Ascending aorta (tissue), 2 donors: Measurements from ENCODE around the gene G6PC3. TPM values are rescaled to one million over a fixed set of nuclear protein-coding genes. Genes with fewer than 3 reads are reported as not detected.

Source experiments
- DNase-seq, 2 donors: peaks; one replicate each; pipeline ENCODE4 v3.0.0-alpha.2; 2019; ENCODE audit warnings: low spot score in 2 of 2
- H3K27ac ChIP-seq, 2 donors: fragments of 200-600 bp; sonication (generic); one replicate each; pipeline ENCODE4 v1.5.1; 2016 to 2017; ENCODE audit warnings: mild to moderate bottlenecking in 1 of 2
- H3K27me3 ChIP-seq: fragments of 200-600 bp; sonication (generic); one replicate; pipeline ENCODE4 v1.5.1; 2017
- H3K36me3 ChIP-seq, 2 donors: fragments of 200-600 bp; sonication (generic); one replicate each; pipeline ENCODE4 v1.5.1; 2016
- H3K4me1 ChIP-seq, 2 donors: fragments of 200-600 bp; sonication (generic); one replicate each; pipeline ENCODE4 v1.5.1; 2016 to 2017; ENCODE audit warnings: mild to moderate bottlenecking in 1 of 2
- H3K4me3 ChIP-seq, 2 donors: fragments of 200-600 bp; sonication (generic); one replicate each; pipeline ENCODE4 v1.5.1; 2016 to 2017; ENCODE audit warnings: mild to moderate bottlenecking in 1 of 2
- H3K9me3 ChIP-seq, 2 donors: fragments of 200-600 bp; sonication (generic); one replicate each; pipeline ENCODE4 v1.5.1; 2016
- intact Hi-C: fragments of 100-400 bp; cut with DNase I; formaldehyde crosslinking; loops from one replicate; pipeline ENCODE4 v1.15.1; 2023
- total RNA-seq: library from RNA; depleted of rRNA; stranded (reverse); fragments of >200 nt; gene quantifications from one replicate; pipeline ENCODE4 v1.1.0, GENCODE V29; 2016
- TF ChIP-seq, protein P1 (sequence below), 3 experiments: fragments of 200-600 bp in 2 of 3; fragments of 450-650 bp in 1 of 3; sonication (generic) in 2 of 3; IDR thresholded peaks; one replicate each; pipeline ENCODE4 v1.5.1; 2016 to 2019; ENCODE audit warnings: antibody characterized with exemption in 3 of 3, mild to moderate bottlenecking in 1 of 3, moderate library complexity in 1 of 3

G6PC3 gene
- total RNA-seq, 1 donor from 2014 or later, result 111 TPM

- H3K36me3 ChIP-seq, result peaks cover 44 to 48% of the 10 kb centered on the region in 2 donors
- intact Hi-C loops, result no loop called here
- DNase-seq, result no peak
- H3K4me1 ChIP-seq, result no peaks in the 10 kb centered on the region
- TF ChIP-seq, protein P1, sequence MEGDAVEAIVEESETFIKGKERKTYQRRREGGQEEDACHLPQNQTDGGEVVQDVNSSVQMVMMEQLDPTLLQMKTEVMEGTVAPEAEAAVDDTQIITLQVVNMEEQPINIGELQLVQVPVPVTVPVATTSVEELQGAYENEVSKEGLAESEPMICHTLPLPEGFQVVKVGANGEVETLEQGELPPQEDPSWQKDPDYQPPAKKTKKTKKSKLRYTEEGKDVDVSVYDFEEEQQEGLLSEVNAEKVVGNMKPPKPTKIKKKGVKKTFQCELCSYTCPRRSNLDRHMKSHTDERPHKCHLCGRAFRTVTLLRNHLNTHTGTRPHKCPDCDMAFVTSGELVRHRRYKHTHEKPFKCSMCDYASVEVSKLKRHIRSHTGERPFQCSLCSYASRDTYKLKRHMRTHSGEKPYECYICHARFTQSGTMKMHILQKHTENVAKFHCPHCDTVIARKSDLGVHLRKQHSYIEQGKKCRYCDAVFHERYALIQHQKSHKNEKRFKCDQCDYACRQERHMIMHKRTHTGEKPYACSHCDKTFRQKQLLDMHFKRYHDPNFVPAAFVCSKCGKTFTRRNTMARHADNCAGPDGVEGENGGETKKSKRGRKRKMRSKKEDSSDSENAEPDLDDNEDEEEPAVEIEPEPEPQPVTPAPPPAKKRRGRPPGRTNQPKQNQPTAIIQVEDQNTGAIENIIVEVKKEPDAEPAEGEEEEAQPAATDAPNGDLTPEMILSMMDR (IDR thresholded peaks at IDR 0.05), result no peak
- H3K4me3 ChIP-seq, result no peak overlapping the region
- no peak overlapping the region for H3K27ac ChIP-seq
- H3K27me3 ChIP-seq, result no peaks in the 10 kb centered on the region
- H3K9me3 ChIP-seq, result no peaks in the 10 kb centered on the region
These were observed 21.1 kb upstream of the G6PC3 start for GRCh38 chr17:44049294-44050060.

DNA sequence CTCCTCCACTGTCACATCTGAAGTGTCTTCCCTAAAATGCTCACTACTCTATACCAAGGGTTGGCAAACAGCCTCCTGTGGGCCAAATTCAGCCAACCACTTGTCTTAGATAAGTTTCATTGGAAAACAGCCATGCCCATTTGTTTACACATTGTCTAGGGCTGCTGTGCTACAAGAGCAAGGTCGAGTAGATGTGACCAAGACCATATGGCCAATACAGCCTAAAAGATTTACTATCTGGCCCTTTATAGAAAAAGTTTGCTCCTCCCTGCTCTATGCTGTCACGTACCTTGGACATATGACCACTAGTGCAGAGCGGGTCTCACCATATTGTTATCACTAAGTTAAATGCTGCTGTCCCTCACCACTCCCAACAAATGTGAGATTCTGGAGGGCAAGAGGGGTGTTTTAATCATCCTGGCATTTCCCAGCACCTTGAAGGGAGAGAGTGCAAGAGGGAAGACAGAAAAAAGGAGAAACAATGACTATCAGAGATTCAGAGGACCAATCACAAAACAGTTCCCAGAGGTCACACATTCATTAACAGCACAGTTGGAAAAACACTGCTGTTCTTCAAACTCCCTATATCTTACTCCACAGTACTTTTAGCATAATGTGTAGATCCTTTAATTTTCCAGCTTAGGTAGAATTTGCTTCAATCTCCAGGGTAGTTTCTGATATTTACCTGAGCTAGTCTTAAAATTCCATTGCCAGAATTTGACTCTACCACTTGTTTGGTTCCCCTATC, 17.2 kb upstream of the G6PC3 start:
- Histone ChIP-seq H3K4me3 (no peak overlapping the region), H3K27me3 (no peaks in the 10 kb centered on the region), H3K4me1 (no peaks in the 10 kb centered on the region), H3K36me3 (peaks cover 43 to 45% of the 10 kb centered on the region in 2 donors), H3K27ac (no peak overlapping the region), H3K9me3 (no peaks in the 10 kb centered on the region)
- intact Hi-C loops, result no loop called here
- TF ChIP-seq, protein P1 (IDR thresholded peaks at IDR 0.05), result no peak
- no peak for DNase-seq

- Histone ChIP-seq H3K36me3 (peaks cover 7 to 41% of the 10 kb centered on the region in 2 donors), H3K4me1 (no peaks in the 10 kb centered on the region), H3K9me3 (no peaks in the 10 kb centered on the region), H3K4me3 (no peak overlapping the region), H3K27ac (no peak overlapping the region), H3K27me3 (no peaks in the 10 kb centered on the region)
- TF ChIP-seq, protein P1 (IDR thresholded peaks at IDR 0.05), result no peak
- DNase-seq, result no peak
- intact Hi-C loops, result no loop called here
These were observed 11.2 kb upstream of the G6PC3 start for GRCh38 chr17:44059101-44059892.

GRCh38 chr17:44061446-44061845, 9.1 kb upstream of the G6PC3 start:
- Histone ChIP-seq H3K27ac (no peak overlapping the region), H3K27me3 (no peaks in the 10 kb centered on the region), H3K4me3 (no peak overlapping the region), H3K4me1 (peaks cover 0 to 5% of the 10 kb centered on the region in 2 donors), H3K36me3 (peaks cover 7 to 41% of the 10 kb centered on the region in 2 donors), H3K9me3 (no peaks in the 10 kb centered on the region)
- TF ChIP-seq, protein P1 (IDR thresholded peaks at IDR 0.05), result no peak
- intact Hi-C loops, result no loop called here
- DNase-seq, result no peak

DNA sequence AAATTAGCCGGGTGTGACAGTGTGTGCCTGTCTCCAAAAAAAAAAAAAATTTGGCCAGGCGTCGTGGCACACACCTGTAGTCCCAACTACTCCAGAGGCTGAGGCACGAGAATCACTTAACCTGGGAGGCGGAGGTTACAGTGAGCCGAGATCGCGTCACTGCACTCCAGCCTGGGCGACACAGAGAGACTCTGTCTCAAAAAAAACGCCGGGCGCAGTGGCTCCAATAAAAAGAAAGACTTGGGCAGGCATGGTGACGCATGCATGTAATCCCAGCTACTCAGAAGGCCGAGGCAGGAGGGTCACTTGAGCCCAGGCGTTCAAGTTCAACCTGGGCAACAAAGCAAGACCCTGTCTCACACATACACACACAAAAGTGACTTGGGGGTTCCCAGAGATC, 7.7 kb upstream of the G6PC3 start:
- Histone ChIP-seq H3K4me3 (no peak overlapping the region), H3K27me3 (no peaks in the 10 kb centered on the region), H3K4me1 (peaks cover 0 to 12% of the 10 kb centered on the region in 2 donors), H3K27ac (no peak overlapping the region), H3K36me3 (peaks cover 7 to 37% of the 10 kb centered on the region in 2 donors), H3K9me3 (no peaks in the 10 kb centered on the region)
- DNase-seq, result no peak
- TF ChIP-seq, protein P1 (IDR thresholded peaks at IDR 0.05), result no peak
- intact Hi-C loops, result no loop called here
